Ammon's horn (tissue), 1 donor: ENCODE data around the gene CYB5R4.
A peak's percentile ranks its signal among the peaks of the same experiment; 100 is the strongest.

ENCODE experiments used
- DNase-seq: peaks from one replicate; pipeline ENCODE4 v3.0.0-alpha.2; 2016; ENCODE audit warnings: low spot score

The CYB5R4 gene, protein sequence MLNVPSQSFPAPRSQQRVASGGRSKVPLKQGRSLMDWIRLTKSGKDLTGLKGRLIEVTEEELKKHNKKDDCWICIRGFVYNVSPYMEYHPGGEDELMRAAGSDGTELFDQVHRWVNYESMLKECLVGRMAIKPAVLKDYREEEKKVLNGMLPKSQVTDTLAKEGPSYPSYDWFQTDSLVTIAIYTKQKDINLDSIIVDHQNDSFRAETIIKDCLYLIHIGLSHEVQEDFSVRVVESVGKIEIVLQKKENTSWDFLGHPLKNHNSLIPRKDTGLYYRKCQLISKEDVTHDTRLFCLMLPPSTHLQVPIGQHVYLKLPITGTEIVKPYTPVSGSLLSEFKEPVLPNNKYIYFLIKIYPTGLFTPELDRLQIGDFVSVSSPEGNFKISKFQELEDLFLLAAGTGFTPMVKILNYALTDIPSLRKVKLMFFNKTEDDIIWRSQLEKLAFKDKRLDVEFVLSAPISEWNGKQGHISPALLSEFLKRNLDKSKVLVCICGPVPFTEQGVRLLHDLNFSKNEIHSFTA

DNA sequence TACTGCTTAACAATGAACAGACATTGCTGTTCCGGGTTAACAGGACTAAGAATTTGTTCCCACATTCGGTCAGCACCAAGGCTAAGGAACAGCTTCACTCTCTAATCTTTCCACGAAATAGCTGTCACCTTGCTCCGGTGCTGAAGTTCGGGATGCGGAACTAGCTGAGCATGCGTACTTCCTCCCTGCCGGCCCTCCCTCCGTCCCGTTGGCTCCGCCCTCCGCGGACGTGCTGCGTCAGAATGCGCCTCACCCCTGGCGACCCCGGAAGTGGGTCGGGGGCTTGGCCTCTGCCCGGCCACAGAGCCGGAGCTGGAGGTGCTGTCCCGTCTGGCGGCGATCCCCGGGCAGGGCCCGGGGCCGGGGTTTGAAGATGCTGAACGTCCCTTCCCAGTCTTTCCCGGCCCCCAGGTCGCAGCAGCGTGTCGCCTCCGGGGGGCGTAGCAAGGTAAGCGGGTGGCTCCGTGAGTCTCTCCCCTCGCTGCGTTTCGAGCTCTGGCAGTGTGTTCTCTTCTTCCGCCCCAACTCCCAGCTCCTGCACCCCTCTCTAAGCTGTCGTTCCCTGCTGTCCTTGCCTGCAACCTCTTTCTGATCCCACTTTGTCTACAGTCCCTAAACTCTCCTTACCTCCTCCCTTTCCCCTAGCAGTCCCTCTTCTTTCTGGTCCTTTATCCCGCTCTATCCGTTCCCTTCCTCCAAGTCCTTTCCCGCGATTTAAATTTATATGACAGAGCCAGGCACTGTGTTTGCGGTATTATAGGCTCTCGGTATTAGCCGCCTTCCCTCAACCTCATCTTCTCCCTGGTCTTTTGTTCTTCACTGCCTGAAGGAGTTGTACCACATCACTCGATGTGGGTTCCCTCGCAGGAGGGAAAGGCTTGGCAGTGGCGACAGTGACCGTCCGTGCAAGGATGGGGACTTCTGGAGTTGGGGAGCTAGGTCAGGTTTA is at the start of gene CYB5R4:
Gene CYB5R4, plus strand, starts transcription at position 280 of the 949 bp plus-strand sequence. Its CDS starts 94 bp downstream, at position 374.
- DNase-seq = peak; percentile 97

DNA sequence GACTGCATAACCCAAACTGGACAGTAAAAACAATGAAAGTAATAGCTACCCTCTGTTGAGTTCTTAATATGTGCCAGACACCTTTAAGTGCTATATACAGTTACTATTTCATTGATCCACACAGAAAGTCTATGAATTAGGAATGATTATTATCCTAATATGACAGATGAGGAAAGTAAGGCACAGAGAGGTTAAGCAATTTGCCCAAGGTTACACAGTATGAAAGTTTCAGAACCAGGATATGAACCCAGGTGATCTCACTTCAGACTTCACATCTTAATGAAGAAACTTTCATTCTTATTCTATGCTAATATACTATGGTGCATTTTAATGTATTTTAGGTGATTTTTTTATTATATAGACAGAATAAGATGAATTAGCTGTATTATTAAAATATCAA is 46.9 kb upstream of the CYB5R4 start:
- DNase-seq = no peak

DNA sequence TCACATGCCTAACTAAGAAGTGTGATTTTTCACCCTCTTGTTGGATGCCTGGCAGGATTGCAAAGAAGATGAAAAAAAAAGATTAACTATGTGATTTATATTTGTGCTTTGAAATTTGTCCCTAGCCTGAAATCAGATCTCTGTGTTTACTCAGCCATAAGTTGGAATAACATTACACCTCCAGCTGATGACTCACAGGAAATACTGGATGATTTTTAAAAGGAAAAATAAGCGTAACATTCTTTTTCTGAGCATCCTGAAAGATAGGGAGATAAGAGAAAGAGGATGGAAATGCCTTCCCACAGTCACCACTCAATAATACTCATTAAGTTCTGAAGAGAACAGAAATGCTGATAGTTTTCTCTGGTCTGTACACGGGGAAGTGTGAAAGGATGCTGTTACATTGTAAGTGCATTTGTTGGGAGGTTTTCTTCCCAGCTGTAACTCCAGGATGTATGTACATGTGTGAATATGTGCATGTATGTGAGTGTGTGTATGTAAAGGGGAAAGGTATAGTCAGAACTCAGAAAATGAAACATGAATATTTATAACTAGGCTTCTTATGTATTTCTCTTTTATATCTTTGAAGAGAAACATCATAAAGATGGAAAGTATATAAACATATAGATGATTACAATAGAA is 43.7 kb upstream of the CYB5R4 start:
- DNase-seq = no peak

DNA sequence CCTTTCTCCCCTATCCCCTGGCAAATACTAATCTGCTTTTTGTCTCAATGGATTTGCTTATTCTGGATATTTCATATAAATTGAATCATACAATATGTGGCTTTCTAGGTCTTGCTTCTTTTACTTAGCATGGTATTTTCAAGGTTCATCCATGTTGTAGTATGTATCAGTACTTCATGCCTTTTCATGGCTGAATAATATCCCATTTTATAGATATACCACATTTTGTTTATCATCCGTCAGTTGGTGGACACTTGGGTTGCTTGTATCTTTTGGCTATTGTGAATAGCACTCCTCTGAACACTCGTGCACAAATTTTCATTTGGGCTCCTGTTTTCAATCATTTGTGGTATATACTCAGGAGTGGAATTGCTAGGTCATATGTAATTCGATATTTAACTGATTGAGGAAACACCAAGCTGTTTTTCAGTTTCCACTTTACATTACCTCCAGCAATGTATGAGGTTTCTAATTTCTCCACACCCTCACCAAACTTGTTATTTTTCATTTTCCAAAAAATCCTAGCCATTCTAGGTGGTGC is 36.8 kb upstream of the CYB5R4 start:
- DNase-seq = no peak

DNA sequence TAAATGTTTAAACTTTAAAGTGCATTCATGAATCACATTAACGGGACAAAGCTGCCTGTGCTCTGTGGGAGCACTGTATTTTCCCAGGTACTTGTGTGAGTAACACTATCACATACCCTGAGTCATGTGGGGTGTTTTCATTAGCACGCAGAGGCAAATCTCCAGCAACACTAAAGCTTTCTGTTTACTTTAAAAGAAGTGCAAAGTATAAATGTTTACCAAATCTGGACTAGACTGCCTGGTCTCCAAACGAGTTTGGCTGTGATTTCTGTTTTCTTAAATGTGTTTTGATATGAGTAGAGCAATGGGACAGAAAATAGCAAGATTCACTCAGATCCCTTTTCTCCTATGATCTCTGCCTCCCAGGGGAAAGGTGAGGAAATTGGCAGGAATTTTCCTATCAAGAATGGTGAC is 35.1 kb upstream of the CYB5R4 start:
- DNase-seq = no peak

DNA sequence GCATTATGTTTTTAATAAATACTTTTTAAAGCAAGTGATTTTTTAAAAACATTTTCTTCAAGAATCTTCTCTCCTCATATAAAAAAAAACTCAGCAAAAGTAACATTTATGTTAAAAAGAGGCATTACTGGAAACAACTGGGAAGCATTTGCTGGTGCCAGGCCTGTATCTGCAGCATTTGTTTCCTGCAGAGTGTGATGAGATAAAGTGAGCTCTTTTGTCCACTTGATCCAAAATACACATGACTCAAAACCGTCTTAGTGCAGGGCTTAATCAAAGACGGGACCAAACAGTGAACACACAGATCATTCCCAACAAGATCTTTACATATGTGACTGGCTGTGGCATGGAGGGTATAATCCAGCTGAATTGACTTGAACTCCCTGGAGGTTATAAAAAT is 34.7 kb upstream of the CYB5R4 start:
- DNase-seq = no peak

DNA sequence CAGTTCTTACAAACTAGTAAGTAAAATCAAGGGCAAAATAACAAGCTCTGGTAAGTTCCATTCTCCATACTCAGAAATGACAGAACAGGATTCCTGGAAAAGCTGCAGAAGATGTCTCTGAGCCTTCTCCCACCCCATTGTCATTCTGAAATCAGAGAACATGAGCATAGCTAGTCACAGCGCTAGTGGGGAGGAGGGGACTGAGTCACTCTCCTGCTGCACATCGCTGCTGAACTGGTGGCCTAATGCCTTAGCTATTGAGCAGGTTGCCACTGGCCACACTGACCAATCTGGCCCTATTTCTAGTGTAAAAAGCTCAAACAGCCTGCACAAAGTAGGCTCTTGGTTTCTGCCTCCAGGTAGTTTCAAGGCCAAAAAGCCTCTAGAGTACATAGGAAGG is 32.4 kb upstream of the CYB5R4 start:
- DNase-seq = peak; percentile 34

DNA sequence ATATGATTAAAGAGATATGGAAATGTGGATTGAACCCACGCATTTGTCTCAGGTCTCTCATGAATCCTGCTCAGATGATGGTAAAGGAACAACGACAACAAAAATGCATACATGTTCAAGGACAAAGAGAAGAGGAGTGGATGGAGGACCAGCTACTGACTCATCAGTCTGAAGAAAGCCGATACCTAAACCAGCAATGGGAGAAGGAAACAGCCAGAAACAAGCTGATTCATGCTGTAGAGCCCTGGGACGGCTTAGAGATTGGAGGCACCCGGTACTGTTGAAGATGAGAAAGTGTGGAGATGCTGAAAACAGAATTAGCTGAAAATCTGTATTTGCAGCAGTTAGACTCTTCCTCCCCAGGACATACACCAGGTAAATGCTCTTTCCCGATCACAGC is 20.8 kb upstream of the CYB5R4 start:
- no peak for DNase-seq

DNA sequence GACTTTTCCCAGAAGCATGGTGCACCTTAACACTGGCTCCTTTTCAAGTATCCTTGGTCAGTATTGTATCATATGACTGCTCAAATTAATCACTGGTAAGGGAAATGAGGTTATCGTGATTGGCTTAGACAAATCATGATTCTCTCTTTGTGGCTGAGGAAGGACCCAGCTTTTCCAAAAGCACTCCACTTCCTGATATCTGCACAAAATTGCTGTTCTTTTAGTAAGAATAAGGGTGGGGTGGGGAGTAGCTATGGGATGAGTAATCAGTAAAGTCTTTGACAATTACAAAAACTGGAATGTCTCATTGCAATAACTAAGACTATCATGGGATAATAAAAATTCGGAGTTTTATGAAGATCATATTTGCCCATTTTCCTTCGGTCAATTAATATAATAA is 15.3 kb upstream of the CYB5R4 start:
- DNase-seq = no peak

DNA sequence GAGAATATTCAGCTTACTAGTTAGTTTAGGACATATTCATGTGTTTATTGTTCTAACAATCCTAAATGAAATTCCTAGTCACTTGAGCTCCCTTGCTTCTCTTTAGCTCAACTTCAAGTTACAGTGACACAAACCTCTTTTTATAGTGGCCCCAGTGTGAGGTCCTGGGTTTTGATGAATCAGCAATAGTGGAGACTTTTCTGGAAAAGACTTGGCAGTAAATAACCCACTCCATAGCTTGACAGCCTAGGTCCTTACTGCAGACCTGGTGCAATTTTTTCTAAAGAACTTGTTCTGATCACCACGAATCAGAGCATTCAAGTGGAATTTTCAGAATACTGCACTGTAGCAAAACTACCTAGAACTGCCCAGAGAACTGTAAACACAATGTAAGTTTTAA is 13.2 kb upstream of the CYB5R4 start:
- DNase-seq = no peak

DNA sequence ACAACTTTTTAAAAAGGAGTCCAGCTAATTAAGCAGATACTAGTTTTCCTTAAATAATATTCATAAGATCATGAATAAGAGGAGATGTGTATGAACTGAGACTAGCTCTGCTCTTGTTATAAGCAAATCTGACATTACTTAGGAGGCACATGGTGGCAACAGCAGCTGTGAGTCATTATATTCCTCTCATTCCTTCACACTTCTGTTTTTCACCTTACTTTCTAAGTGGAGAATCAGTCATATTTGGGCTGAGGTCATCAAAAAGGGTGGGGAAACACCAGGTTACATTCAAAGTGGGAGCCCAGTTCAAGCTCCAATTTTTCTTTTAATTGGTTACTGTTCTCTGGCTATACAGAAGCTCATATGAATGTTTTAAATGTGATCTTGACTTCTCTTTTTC is 12.3 kb upstream of the CYB5R4 start:
- no peak for DNase-seq

DNA sequence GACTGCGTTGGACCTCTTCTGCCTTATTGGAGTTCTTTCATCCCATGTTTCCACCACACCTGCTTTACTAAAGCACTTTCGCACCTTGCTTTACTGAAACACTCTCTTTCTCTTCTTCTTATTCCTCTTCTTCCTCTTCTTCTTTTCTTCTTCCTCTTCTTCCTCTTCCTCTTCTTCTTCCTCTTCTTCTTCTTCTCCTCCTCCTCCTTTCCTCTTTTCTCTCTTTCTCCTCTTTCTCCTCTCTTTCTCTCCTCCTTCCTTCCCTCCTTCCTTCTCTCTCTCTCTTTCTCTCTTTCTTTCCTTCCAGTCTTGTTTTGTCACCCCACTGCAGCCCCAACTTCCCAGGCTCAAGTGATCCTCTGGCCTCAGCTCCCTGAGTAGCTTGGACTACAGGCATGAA is 10.4 kb upstream of the CYB5R4 start:
- no peak for DNase-seq

DNA sequence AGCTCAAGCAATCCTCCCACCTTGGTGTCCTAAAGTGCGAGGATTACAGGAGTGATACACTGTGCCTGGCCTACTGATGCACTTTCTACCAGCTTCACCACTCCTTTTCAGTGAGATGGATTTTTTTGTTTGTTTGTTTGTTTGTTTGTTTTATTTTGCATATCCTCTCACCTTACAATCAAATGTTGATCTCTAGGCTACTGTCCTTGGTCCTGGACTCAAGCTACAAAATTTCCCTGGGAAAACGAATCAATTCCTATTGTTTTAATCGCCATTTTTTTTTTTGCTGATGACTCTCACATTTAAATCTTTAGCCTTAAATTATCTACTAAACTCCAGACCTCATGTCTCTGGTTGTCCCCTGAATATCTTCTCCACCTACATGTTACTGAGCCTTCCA is 9.9 kb upstream of the CYB5R4 start:
- DNase-seq = no peak

DNA sequence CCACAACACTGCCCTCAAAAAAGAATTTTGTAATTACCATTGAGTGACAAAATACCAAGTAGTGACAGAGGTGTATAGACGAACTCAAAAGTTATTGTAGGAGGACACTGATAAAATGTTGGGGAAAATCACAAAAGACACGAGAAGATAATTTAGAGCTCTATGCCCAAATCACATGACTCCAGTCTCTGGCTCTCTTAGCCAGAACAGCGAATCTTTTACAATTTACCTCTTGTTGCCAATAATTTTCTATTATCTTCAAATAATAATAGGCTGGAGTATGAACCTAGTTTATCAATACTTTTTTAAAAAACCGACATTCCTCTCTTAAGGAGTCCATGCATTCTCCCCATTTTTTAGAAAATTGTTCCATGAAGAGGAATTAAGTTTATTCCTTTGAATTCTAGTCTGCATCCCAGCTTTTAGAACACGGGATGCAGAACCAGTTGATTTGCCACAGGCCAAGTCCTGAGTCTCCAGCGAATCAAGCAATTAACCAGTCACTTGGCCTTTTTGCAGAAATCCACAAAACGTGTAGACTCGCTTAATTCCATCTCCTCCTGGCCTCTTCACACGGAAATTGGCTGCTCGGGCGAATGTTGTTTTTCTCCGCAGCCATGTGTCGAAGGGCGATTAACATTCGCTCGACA is 6.8 kb upstream of the CYB5R4 start:
- DNase-seq = no peak

DNA sequence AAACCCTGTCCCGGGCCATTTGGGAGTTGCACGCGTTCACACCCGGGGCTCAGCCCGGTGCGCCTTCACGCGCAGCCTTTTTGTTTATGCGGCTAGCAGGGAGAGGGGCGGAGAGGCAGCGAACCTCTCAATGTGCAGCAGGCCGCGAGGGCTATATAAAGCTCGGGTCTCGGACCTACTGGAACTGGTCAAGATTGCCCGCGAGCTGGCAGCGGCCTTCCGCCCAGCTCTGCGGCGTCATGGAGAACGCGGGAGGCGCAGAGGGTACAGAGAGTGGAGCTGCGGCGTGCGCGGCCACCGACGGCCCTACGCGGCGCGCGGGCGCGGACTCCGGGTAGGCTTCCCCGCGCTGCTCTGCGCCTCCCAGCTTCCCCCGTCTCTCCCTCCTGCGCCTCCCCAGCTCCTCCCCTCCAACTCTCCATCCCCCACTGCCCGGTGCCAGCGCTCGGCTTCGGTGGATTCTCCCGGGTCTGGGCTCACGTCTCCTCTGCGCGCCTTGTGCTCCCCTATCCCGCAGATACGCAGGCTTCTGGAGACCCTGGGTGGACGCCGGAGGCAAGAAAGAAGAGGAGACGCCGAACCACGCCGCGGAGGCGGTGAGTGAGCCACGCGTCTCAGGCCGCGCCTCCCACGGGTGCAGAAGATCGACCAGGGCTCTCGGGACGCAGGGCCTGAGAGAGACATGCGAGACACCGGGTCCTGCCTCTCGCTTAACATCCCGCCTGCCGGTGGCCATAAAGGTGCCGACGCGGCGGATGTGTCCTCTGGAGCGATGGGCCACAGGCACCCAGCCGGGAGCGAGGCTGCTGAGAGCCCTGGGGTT is 6.1 kb upstream of the CYB5R4 start, which contains the start of gene RIPPLY2:
Gene RIPPLY2, plus strand, starts transcription at position 183 of the 823 bp plus-strand sequence. Its CDS starts 57 bp downstream, at position 240.
- peak; percentile 88 for DNase-seq

DNA sequence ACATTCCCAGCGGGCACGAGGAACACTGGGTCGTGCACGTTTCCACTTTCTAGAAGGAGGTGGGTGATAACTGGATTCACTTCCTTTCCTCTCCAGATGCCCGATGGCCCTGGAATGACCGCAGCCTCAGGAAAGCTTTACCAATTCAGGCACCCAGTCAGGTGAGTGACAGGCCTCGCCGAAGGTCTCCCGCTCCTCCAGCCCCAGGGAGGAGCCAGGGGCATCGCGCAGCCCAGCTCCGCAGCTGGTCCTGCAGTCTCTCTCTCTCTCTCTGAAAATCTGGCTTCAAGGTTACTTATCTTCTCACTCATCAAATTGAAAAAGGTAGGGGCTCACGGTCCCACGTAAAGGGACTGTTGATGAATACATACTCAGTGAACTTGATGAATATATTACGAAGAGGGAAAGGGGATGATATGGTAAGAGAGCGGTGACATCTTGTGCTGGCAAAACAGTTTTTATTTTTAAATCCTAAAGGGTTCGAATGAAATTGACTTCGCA is 5.4 kb upstream of the CYB5R4 start:
- DNase-seq = peak; percentile 20

DNA sequence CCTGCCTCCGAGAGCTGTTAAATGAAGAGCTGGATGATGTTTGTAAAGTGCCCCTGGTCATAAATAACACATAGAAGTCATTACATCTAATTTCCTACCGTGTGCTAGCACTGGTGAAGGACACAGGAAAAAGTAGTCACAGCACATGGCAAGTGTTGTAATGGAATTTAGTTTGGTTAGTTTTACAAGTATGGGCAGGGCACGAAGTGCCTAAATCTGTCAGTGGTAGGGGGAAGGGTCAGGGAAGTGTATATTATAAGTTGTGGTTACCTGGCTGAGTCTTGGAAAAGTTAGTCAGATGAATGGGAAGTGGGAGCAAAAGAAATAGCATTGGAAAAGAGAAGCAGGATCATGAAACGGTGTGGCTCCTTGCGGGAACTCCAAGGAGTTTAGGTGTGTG is 4.7 kb upstream of the CYB5R4 start:
- no peak for DNase-seq

DNA sequence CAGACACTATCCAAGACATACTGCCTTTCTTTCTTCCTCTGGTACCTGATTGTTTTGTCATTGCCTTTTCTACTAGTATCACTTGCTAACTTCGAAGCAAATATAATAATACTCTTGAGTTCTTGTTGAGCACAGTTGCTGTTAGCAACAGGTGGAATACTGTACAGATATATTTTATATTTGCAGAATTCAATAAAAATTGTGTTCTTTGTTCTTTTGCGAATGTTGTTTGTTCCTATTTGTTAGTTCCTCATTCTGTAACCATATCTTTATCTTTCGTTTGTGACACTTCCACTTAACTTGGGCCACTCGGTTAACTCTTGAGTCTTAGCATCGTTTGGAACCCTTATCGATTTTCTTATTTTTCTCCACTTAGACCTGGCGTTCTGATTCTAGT is 868 bp downstream of the CYB5R4 start:
- no peak for DNase-seq

DNA sequence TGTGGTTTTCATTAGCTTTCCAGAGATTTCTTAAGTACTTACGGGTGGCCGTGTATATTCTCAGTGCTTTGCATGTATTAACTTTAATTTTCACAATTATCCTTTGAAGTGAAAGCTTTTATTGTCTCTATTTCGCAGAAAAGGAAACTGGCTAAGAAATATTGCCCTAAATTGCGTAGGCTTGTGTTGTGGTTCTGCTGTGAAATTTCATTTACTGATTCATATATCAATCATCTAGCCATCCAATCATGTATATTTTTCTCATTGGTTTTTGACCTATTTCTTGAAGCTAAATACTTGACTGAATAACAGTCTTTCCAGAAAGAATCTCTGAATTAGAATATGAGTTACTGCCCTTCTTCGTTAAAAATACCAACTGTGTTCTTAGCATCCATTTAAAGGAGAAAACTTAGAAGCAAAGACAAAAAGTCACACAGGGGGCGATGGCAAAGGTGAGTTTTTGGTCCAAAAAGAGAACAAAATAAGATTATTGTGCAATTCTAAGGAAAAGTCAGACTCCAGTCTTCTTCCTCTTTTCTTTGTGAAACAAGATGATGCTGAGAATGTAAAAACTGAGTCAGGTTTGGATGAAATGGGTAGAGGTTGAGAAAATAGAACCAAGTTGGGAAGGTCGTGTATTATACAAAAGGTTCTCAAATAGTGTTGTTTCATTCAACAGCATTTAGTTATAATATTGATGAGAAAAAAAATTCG is 1.4 kb downstream of the CYB5R4 start:
- no peak for DNase-seq
